Middle frontal gyrus (tissue), 1 donor: Measurements from ENCODE around the gene GSK3A.
A peak's percentile ranks its signal among the peaks of the same experiment; 100 is the strongest.

ENCODE experiments used
- DNase-seq: peaks from one replicate; pipeline ENCODE4 v3.0.0-alpha.2; 2015; ENCODE audit warnings: low spot score; ENCODE audit errors: extremely low spot score

Gene GSK3A

DNA sequence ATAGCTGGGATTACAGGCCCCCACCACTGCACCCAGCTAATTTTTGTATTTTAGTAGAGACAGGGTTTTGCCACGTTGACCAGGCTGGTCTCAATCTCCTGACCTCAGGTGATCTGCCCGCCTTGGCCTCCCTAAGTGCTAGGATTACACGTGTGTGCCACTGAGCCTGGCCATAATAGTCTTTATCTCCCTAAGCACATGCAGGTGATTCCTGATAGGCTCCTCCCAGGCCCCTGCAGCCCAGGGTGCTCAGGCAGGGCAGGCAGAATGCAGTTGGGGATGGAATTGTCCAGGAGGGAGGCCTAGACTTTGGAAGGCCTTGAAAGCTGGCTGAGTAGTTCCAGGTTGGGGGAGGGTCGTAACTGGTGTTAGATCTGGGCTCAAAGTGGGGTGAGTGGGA, 13.8 kb downstream of the GSK3A start:
- no peak for DNase-seq

DNA sequence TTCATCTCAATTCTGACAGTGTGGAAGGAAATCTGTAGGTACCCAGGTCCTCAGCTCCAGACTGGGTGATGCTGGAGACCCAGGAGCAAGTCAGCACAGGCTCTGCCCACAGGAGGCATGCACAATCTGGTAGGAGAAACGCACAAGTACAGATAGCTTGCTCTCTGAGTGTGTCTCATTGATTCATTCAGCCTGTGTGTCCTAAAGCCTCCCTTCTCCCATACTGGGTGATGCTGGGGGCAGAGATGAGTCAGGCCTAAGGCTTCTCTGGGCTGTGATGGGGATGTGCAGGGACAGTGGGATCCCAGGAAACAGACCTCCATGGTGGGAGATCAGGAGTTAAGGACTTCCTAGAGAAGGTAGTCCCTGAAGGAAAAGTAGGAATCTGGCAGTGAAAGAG, 15.5 kb downstream of the GSK3A start:
- DNase-seq = no peak

DNA sequence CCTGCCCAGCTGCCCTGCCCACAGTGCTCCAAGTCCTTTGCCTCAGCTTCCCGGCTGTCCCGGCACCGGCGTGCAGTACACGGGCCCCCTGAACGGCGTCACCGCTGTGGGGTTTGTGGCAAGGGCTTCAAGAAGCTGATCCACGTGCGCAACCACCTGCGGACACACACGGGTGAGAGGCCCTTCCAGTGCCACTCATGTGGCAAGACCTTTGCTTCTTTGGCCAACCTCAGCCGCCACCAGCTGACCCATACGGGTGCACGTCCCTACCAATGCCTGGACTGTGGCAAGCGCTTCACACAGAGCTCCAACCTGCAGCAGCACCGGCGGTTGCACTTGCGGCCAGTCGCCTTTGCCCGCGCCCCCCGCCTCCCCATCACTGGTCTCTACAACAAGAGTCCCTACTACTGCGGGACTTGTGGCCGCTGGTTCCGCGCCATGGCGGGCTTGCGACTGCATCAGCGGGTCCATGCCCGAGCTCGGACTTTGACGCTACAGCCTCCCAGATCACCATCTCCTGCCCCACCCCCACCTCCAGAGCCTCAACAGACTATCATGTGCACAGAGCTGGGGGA, 16.6 kb downstream of the GSK3A start:
- no peak for DNase-seq

DNA sequence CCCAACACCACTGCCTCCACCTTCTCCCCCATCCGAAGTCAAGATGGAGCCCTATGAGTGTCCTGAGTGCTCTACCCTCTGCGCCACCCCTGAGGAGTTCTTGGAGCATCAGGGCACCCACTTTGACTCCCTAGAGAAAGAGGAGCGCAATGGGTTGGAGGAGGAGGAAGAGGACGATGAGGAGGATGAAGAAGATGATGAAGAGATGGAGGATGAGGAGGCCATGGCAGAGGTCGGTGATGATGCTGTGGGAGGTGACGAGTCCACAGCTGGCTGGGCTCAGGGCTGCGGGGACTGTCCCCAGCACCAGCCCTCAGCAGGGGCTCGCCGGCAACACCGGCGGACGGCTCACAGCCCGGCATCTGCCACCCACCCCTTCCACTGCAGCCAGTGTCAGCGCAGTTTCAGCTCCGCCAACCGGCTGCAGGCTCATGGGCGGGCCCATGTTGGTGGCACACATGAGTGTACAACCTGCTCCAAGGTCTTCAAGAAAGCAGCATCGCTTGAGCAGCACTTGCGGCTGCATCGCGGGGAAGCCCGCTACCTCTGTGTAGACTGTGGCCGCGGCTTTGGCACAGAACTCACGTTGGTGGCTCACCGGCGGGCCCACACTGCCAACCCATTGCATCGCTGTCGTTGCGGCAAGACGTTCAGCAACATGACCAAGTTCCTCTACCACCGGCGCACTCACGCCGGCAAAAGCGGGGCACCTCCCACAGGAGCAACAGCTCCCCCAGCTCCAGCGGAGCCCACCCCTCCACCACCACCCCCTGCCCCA, 17.3 kb downstream of the GSK3A start:
- no peak for DNase-seq

DNA sequence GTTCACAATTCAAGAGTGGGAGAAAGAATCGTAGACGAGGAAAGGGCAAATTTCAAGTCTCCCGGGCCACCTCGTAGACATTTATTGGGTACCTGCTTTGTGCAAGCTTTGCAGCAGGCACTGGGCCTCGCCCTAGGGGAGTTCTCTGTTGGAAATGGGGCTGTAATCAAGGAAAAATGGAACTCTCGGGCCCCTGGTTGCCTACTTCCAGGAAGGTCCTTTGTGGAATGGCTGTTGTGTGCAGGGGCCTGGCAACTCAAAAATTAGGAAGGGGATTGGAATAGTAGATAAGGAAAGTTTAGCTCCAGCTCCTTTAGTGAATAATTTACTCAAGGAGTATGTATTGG, 21.7 kb downstream of the GSK3A start:
- no peak for DNase-seq

DNA sequence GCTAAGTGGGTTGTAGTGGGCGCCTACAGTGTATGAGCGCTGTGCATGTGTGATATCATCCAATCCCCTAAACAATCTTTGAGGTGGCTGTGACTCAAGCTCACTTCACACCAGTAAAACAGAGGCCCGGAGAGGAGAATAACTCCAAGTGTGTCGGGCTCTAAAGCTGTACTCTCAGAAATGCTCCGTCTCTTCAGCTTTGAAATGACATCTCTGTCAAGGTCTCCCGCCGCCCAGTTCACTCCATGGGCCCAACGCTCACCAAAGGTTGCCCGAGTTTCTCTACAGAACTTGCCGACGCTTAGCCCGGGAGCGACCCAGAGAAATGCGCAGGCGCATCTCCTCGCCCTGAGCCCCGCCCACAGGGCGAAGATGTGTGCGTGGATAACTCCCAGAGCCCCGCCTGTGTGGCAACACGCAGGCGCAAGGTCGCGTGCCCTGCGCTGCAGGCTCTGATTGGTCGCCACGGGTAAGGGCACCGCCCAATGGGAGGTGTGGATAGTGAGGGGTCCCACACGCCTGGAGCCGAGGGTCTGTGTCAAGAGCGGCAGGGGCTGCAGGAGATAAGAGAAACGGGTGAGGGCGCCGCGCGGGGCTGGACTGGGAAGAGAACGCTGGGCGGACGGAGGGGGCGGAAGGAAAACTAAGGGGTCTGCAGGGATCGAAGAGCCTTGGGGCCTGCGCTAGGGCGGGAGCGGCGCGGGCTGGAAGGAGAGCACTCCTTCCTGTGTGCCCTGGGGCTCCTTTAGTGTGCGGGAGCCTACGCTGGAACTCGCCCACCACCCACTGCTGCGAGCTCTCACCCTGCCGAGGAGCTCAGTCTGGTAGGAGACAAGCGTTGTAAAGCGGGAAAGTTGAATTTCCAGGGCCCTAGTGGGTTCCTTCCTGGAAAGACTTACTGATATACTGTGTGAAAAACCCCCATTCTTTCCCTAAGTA, 22.3 kb downstream of the GSK3A start, which contains the start of gene ZNF526:
Gene ZNF526, plus strand, starts transcription at position 501 of the 939 bp plus-strand sequence. CDS start 4,092 bp downstream, outside the sequence.
- DNase-seq = peak; percentile 95

DNA sequence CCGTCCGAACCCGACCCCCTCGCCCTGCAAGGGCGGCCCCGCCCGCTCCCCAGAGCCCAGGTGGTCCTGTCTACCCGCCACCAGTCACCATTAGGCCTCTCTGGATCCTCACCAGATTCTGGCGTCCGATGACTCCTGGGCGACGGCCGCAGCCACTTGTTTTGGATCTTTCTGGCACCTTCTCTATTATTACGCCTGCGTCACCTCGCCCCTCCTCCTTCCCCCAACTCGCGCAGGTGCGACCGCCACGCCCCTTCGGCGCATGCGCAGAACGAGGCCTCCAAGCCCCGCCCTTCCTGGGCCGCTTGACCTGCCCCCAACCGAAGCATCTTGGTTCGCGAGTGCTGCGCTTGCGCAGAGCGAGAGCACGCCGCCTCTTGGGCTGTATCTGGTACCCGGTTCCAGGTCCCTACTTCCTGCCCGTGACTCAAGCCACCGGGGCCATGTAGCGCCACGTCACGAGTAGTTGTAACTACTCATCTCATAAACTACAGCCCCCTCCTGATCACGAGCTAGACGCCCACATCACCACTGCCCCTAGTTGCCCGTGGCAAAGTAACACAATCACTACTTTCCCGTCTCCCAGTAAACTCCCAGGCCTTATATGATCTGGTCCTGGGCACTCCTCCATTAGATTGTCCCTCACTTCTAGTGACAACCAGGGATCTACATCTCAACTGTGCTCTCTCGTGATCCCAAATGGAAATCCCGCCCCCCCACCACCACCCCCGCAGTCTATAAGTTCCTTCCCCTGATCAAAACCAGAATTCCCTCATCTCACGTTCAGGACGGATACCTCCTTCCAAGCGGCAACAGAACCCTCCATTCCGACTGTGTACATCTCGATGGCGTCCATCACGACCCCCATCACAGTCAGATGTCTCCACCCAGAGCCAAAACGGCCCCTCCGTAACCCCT, 24.6 kb downstream of the GSK3A start, which contains the start of gene DEDD2:
Gene DEDD2, minus strand, starts transcription at position 158 of the 918 bp plus-strand sequence. CDS start 670 bp downstream, outside the sequence.
- peak; percentile 95 for DNase-seq

DNA sequence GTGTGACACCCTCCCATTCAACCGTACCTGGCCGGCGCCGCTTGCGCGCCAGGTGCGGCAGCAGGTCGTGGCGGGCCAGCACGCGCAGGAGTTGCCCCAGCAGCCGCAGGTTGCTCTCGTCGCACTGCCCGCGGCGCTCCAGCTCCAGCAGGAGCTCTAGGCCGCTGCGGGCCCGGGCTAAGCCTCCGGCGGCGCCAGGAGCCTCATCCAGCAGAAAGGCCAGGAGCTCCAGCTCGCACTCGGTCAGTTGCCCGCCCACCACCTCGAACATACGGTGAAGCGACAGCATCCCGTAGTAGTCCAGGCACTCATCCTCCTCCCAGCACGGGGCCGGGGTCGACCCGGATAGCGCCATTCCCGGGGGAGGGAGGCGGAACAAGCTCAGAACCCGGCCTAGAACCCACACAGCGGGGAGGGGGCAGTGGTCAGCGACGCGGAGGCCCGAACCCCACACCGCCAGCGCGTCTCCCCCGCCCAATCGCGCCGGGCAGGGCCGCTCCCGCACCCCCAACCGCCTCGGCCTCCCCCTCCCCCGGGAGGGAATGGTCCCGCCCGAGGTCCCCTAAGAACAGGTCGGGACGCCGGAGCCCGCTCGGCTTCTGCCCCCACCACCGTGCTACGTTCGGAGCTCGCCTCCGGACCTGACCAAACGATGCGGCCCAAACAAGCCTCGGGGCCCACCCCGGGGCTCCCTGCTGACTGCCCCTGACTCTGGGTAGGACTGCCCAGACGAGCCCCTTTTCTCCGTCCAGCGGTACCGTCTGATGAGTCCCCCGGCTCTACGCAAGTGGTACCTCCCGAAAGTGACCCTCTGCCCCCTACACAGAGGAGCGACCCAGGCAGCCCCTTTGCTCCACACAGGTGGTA, 25.5 kb downstream of the GSK3A start:
- no peak for DNase-seq

DNA sequence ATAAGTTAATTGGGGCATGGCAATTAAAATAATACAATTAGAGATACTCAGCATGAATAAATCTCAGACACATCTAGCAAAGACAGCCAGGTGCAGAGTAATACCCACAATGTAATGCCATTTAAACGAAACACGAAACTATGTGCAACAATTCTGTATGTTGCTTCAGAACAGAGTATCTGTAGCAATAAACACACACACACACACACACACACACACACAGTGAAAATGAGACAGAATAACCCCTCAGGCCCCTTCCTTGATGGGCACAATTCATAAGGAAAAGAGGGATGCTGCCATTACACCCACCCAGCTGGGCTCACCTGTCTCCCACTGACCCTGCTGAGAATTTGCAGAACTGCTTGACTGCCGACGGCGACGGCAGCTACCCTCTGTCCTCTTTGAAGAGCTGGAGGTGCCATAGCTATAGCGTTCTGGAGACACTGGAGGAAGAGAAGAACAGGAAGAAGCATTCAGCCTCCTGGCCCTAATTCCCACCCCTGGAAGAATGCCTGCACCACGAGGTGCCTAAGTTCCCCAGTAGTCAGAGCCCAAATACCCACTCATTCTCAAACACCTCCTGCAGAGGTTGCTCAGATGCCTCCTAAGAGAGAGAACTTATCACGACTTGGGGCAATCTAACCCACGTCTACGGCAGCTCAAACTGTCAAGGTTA, 27.5 kb downstream of the GSK3A start:
- no peak for DNase-seq

DNA sequence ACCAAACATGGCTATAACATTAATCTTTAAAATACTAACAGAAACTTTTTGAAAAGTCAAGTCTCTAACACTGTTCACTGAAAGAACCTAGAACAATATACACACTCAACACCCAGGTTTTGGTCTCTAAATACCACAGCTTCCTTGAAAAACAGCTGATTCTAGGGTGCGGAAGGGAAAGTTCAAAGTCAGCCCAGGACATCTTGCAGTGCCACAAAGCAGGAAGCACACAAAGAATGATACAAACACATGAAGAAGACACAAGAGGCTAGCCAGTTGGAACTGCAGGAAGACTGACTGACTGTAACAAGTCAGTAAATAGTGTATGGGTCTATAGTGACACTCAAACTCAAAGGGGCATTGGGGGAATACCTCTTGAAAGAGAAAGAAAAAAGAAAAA, 29.5 kb downstream of the GSK3A start:
- DNase-seq = no peak

DNA sequence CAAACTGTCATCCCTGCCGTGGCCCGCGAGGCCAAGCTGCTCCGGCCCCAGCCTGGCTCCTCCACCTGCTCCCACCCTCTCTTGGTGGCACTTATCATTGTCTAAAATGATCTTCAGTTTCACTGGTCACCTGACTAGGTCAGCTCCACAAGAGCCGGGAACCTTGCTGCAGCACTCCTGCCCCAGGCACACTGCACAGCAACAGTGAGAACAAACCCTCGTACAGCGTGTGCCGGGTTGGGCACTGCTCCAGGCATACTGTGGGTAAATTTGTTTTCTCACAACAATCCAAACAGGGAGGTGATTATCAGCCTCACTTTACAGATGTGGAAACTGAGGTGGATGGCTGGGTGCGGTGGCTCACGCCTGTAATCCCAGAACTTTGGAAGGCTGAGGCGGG, 33.8 kb downstream of the GSK3A start:
- DNase-seq = no peak

DNA sequence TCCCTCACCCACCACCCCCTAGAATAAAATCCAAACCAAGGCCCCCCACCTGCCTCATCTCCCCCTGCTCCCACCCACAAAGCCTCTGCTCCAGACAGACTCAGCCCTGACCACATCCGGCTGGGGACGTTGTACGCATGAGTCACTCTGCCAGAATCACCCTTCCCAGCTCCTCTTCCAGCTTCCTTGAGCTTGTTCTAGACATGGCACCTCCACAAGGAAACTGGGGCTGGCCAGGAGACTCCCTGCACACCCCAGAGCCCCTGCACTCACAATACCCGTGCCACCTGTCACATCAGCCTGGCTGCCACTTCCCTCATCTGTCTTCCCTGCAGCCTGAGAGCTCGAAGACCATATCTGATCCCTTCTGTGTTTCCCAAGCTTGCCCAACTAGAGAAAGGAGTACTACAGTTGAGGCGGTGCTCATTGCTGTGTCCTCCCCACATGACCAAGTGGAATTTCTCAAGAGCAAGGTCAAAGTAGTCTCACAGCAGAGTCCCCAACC, 34.6 kb downstream of the GSK3A start:
- DNase-seq = no peak

DNA sequence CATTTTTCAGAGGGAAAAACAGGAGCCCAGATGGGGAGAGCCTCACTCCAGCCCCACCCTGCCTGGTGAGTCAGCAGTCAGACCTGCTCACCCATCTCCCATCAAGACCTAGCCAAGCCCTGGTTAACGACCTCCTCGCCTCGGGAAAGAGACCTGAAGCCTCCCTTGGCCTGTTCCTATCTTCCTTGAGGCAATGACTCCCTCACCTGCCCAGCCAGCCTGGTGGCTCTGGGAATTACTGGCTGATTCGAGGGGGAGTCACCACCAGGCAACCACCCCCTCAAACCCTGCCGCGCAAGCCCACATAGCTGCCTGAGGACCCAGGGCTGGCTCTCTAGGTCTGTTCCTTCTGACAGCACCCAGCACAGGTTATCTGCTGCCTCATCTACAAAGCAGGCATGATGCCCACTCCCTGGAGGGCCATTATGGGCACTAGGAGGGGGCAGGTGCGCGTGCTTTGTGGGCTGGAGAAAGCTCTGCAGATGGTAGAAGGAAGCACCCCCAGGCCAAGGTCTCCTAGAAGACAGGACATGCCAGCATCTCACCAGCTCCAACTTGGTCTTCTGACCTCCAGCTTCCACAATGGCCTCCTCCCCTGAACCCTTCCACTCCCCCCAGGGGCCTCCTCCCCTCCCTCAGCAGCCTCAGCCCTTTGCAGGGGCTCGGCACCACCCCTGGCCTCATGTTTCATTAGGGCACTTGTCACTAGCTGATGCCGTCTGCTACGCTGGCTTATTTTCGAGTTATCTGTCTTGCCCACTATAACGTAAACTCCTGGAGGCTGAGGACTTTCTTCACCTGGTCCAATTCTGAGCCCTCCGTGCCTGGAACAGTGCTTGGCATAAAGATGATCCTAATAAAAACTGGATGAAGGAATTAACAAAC, 35.3 kb downstream of the GSK3A start:
- DNase-seq = no peak

DNA sequence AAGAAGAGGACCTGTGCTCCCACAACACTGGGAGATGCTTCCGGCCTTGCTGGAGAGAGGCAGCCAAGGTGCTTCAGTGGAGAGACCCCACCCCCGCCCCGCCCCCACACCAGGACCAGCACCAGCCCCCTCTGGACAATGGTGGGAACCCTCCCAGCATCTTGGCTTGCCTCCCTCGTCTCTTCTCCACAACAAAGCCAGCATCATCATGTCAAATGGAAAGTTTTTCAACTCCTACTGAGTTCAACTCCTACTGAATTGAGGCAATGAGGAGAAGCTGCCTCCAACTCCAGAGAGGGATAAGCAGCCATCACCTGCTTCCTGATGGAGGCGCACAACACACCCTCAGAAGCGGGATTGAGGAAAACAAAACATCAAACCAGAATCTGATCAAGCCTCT, 37.7 kb downstream of the GSK3A start:
- no peak for DNase-seq

DNA sequence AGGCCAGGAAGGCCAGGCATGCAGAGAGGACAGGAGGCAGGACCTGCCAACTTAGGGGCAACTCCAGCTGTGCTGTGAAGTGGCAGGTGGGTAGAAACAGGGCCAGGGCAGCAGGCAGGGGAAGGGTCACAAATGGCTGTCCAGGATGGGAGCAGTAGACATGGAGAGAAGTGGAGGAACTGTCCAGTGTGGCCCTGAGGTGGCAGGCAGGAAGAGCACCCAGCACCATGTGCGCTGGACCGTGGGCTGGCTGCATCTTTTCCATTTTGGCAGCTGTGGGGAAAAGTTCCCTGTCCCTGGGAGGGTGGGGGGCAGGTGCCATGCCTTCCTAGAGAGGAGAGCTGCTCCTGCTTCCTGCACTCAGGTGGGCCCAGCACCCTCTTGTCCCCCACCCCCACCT, 38.7 kb downstream of the GSK3A start:
- DNase-seq = no peak

DNA sequence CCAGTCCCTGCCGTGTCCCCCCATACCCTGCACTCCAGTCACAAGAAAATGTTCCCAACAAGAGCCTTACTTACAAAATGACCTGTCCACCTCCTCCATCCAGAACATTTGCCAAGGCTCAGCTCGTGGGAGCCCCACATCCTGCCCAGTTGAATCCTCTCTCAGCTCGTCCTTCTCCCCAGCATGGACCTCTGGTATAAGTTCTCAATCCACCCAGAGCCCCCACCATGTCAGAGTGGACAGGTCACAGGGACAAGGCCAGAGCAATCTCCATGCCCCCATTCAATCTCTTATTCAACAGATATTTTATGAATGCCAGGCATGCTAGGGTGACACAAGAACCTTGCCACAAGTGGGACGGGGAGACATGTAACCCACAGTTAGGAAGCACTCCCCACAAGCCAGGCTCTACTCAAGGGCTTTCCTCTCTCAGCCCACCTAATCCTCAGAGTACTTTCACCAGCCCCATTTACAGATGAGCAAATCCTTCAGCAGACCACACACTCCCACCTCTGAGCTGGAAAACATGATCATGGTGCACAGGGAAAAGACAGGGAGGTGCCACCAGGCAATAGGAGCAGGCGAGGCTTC, 40.0 kb downstream of the GSK3A start:
- no peak for DNase-seq

DNA sequence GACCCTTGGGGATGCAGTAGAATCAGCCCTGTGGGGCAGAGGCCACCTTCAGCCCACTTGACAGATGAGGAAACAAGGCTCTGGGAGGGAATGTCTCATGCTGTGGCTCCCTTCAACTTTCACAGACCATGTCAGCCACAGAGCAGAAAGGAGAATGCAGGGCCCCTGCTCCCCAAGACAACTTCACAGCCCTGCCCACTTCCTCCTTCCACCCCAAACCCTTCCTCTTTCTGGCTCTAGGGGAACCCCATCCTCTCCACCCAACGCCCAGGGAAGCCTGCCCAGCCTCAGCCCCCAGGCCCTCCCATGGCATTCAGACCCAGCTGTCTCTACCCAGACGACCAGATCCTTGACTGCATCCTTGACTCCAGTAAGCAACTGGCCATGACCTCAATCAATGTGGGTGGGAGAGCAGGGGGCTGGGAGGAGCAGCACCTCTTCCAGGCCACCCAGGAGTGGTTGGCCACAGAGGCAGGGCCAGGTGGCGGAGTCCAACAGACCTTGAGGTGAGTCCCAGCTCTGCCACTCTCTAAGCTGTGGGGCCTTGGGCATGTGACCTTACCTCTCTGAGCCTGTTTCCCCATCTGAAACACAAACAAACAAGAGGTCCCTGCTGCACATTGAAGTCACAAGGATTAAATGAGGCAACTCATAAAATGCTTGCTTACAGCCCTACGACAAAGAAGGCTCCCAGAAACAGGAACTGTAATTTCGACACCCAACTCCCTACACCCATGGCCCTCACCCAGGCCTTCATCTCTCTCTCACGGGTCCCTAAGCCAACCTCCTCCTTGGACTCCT, 40.7 kb downstream of the GSK3A start:
- no peak for DNase-seq
